ENCODE data around the gene RMND5B.
"Not testable (repeated sequence)": the region's sequence is repeated elsewhere in the genome, so short reads cannot be mapped to it uniquely, and the experiment has no call there.

Gene RMND5B

GRCh38 chr5:178170455-178170854 is 39.6 kb downstream of the RMND5B start:
- no peak for DNase-seq (ENCODE audit: low read depth, low spot score)

DNA sequence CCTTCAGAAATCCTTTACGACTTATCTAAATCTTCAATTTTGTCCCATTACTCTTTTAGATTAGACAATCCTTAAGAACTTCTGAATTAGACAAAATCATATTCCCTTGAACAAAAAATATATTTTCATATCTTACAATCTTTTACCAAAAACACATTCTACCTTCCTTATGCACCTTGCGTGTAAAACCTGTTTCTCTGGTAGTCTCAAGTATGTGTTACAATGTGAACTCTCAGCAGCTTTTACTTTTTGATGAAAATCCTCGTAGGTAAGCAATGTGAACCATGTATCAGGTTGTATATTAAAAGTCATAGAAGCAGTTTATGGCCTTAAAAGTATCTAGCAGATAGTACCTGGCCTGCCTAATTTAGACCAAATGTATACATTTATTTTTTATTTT is 43.6 kb downstream of the RMND5B start:
- DNase-seq (ENCODE audit: low read depth, low spot score) = no peak

- no peak for DNase-seq (ENCODE audit: low read depth, low spot score)
These were observed 46.0 kb downstream of the RMND5B start for GRCh38 chr5:178176791-178177190.

DNA sequence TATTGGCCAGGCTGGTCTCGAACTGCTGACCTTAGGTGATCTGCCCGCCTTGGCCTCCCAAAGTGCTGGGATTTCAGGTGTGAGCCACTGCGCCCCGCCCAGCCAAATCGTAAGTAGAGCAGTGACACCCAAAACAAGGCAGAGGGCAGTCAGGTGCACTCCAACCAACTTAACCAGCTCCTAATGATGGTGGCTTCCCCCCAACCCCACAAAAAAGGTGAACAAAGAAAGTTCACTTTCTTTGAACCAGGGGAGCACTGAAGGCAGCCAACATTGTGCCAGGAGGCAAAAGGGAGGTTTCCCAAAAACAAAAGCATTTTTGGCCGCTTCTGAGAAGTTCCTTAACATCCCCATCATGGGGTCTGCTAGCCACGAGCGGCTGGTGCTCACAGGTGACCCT is 46.8 kb downstream of the RMND5B start:
- no peak for DNase-seq (ENCODE audit: low read depth, low spot score)

- DNase-seq (ENCODE audit: low read depth, low spot score) = no peak
These were observed 49.5 kb downstream of the RMND5B start for GRCh38 chr5:178180141-178180863.

- no peak for DNase-seq (ENCODE audit: low read depth, low spot score)
These were observed 51.5 kb downstream of the RMND5B start for GRCh38 chr5:178182158-178182876.

DNA sequence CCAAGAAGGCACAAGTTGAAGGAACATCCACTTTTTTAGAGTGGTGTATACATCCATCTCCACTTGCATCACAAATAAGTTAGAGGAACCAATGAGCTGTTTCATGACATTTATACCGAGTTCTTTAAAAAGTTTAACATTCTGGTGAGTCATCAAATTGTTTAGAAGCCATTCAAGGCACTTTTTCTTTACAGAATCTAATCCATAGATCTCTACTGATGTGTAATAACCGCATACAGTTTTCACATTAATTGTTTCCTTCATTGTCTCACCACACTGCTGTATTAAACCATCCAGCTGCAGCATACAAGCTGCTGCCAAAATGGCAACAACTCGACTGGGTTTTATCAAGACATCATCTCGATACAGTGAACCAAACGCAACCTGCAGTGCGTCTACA is 55.6 kb downstream of the RMND5B start:
- DNase-seq (ENCODE audit: low read depth, low spot score) = no peak

- DNase-seq (ENCODE audit: low read depth, low spot score) = no peak
These were observed 56.2 kb downstream of the RMND5B start, which contains the start of gene GMCL2 for GRCh38 chr5:178187014-178187413. Gene GMCL2 (minus strand): TSS chr5:178187371. CDS start chr5:178187299, 72 bp downstream.

- no peak for DNase-seq (ENCODE audit: low read depth, low spot score)
These were observed 58.6 kb downstream of the RMND5B start for GRCh38 chr5:178189433-178189832.

DNA sequence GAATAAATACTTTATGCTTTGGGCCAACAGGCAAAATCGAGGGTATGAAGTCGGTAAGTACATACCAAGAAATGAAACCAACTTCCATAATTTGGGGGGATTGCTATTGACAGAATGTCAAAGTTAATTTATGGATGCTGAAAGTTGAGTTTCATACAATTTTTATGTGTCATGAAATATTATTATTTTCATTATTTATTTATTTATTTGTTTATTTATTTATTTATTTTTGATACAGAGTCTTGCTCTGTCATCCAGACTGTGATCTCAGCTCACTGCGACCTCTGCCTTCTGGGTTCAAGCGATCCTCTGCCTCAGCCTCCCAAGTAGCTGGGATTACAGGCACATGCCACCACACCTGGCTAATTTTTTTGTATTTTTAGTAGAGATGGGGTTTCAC is 60.8 kb downstream of the RMND5B start:
- DNase-seq (ENCODE audit: low read depth, low spot score) = no peak

- DNase-seq (ENCODE audit: low read depth, low spot score) = no peak
These were observed 61.4 kb downstream of the RMND5B start for GRCh38 chr5:178192244-178192643.

DNA sequence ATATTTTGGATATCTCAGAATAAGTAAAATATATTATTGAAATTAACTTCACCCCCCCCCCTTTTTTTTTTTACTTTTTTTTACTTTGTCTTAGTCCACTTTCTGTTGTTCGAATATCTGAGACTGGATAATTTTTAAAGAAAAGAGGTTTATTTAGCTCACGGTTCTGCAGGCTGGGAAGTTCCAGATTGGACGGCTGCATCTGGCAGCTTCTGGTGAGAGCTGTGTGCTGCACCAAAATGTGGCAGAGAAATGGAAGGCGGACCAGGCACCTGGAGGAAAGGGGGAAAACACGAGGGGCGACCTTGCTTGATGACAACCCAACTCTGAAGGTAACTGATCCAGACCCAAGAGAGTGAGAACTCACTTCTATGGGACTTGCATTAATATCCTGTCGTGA is 62.0 kb downstream of the RMND5B start:
- DNase-seq (ENCODE audit: low read depth, low spot score) = no peak

DNA sequence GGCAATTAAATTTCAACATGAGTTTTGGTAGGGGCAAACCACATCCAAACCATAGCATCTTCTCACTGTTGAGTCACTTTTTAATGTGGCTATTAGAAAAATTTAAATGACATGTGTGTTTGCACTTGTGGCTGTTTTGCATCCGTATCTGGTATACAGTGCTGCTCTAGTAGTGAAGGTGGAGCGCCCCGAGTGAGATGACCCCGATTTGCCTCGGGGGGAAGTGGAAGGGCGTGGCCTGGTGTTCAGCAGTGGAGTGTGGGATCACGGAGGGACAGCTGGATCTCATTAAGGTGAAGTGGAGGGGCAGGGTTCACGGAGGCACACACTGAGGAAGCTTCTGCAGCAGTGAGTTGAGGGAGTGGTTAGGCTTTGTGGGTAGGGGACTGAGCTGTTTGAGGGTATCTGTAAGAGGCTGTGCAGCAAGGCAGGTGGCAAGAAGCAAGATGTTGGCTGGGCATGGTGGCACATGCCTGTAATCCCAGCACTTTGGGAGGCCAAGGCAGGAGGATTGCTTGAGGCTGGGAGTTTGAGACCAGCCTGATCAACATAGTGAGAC is 62.5 kb downstream of the RMND5B start:
- DNase-seq (ENCODE audit: low read depth, low spot score) = no peak

GRCh38 chr5:178194026-178194425 is 63.2 kb downstream of the RMND5B start:
- DNase-seq (ENCODE audit: low read depth, low spot score) = no peak

GRCh38 chr5:178196281-178196812 is 65.5 kb downstream of the RMND5B start:
- no peak for DNase-seq (ENCODE audit: low read depth, low spot score)

GRCh38 chr5:178196986-178197385 is 66.2 kb downstream of the RMND5B start:
- no peak for DNase-seq (ENCODE audit: low read depth, low spot score)

DNA sequence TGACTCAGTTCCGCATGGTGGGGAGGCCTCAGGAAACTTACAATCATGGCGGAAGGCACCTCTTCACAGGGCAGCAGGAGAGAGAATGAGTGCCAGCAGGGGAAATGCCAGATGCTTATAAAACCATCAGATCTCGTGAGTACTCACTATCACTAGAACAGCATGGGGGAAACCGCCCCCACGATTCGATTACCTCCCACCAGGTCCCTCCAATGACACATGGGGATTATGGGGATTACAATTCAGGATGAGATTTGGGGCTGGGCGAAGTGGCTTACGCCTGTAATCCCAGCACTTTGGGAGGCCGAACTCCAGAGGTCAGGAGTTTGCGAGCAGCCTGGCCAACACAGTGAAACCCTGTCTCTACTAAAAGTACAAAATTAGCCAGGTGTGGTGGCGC is 67.3 kb downstream of the RMND5B start:
- DNase-seq (ENCODE audit: low read depth, low spot score) = not testable (repeated sequence)

DNA sequence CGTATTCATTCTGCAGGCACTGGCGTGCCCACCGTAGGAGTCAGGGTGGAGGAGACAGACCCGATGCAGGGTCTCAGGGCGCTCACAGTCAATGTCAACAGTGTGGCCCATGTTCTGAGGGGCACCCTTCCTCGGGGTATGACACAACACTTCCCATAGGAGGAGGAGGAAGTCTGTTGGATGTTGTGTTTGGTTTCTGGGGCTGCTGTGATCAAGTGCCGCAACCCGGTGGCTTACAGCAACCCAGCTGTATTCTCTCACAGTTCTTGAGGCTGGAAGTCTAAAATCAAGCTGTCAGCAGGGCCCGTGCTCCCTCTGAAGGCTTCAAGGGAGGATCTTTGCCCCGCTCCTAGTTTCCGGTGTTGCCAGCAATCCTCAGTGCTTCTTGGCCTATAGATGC is 67.9 kb downstream of the RMND5B start:
- no peak for DNase-seq (ENCODE audit: low read depth, low spot score)

DNA sequence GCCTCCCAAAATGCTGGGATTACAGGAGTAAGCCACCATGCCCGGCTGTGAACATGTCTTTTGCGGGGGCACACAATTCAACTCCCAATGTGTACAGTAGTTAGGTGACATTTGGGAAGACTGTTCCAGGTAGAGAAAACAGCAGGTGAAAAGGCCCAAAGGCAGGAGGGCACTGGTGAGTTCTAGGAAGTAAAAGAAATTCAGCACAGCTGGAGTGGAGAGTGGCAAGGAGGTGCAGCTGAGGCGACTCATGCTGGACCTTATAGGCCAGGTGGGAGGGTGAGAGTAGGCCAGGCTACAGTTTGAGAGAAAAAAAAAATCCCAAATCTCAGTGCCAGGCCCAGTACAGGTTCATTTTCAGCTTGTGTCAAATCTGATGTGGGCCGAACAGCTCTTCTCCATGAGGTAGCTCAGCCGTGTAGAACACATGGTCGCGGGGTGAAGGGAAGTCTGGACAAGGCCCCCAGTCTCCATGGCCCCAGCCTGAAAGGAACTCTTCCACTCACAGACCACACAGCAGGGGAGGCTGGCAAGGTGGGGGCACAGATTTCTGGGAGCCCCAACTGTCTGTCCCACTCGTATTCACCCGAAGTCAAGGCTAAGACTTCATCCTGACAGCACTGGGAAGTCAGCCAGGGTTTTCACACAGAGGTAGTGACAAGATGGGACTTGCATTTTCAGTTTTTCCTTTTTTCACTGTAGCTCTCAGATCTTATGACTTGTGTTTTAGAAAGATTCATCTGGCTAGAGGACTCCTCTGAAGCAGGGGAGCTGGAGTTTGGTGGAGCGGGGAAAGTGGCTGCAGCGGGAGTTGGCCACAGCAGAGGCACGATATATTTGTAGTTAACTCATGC is 69.0 kb downstream of the RMND5B start:
- no peak for DNase-seq (ENCODE audit: low read depth, low spot score)
